ENCODE data around the gene C2orf92. TPM values are rescaled to one million over a fixed set of nuclear protein-coding genes. Genes with fewer than 3 reads are reported as not detected.

The C2orf92 gene
- total and polyA plus RNA-seq, 7 donors: 0.89 to 3.6 (median 1.9) TPM

GRCh38 chr2:97660044-97660774, 9.3 kb upstream of the C2orf92 start:
- no peak for TF ChIP-seq CTCF (IDR thresholded peaks at IDR 0.05)
- H3K9me3 ChIP-seq: no peaks in the 10 kb centered on the region
- no peak overlapping the region for H3K27ac ChIP-seq
- H3K4me3 ChIP-seq: no peak overlapping the region
- intact Hi-C loops (cut with DNase I): loop anchor here in 1 of 2 donors (10.0 kb wide), 1 partner anchor 65 kb away; no protein-coding TSS in a partner anchor
- ATAC-seq (no peak), DNase-seq (no peak)
- peaks cover 24% of the 10 kb centered on the region for H3K4me1 ChIP-seq
- H3K36me3 ChIP-seq (ENCODE audit: insufficient read depth in 1 of 2, low read depth in 1 of 2): peaks cover 10 to 50% of the 10 kb centered on the region in 2 donors
- 90 to 94% (median 92%) methylated on average over 20 of the region's 20 CpGs for WGBS, 3 donors
- no peaks in the 10 kb centered on the region for H3K27me3 ChIP-seq (ENCODE audit: insufficient read depth in 3 of 3, low read length in 2 of 3)

GRCh38 chr2:97660775-97661389, 8.6 kb upstream of the C2orf92 start:
- H3K27me3 ChIP-seq (ENCODE audit: insufficient read depth in 3 of 3, low read length in 2 of 3): no peaks in the 10 kb centered on the region
- no peak for TF ChIP-seq CTCF (IDR thresholded peaks at IDR 0.05)
- 69 to 77% (median 70%) methylated on average over 18 of the region's 18 CpGs for WGBS, 3 donors
- no peaks in the 10 kb centered on the region for H3K9me3 ChIP-seq
- DNase-seq: no peak
- intact Hi-C loops (cut with DNase I): loop anchor here in 1 of 2 donors (10.0 kb wide), 1 partner anchor 66 kb away; no protein-coding TSS in a partner anchor
- no peak overlapping the region for H3K4me3 ChIP-seq
- no peak for ATAC-seq
- H3K27ac ChIP-seq: no peak overlapping the region
- H3K4me1 ChIP-seq: peaks cover 24% of the 10 kb centered on the region
- peaks cover 10 to 44% of the 10 kb centered on the region in 2 donors for H3K36me3 ChIP-seq (ENCODE audit: insufficient read depth in 1 of 2, low read depth in 1 of 2)

GRCh38 chr2:97661927-97662326, 7.6 kb upstream of the C2orf92 start:
- intact Hi-C loops (cut with DNase I): loop anchor here (1.0 to 10.0 kb wide), 3 partner anchors 16 to 67 kb away; partner anchors contain the start of gene COX5B (in 1 of the 2)

GRCh38 chr2:97662386-97662894, 7.1 kb upstream of the C2orf92 start:
- Histone ChIP-seq H3K4me1 (peaks cover 24% of the 10 kb centered on the region), H3K27me3 (ENCODE audit: insufficient read depth in 3 of 3, low read length in 2 of 3) (no peaks in the 10 kb centered on the region), H3K36me3 (ENCODE audit: insufficient read depth in 1 of 2, low read depth in 1 of 2) (peaks cover 10 to 29% of the 10 kb centered on the region in 2 donors), H3K27ac (peak overlapping the region; percentile 98), H3K4me3 (peak overlapping the region; percentile 84), H3K9me3 (no peaks in the 10 kb centered on the region)
- TF ChIP-seq CTCF (IDR thresholded peaks at IDR 0.05): no peak
- 30 to 35% (median 33%) methylated on average over 12 of the region's 12 CpGs for WGBS, 3 donors
- ATAC-seq (no peak), DNase-seq (no peak)
- intact Hi-C loops (cut with DNase I): loop anchor here (1.0 to 10.0 kb wide), 3 partner anchors 16 to 68 kb away; partner anchors contain the start of gene COX5B (in 1 of the 2)

More at GRCh38 chr2:97661927-97662326, 7.6 kb upstream of the C2orf92 start:
- no peak for TF ChIP-seq CTCF (IDR thresholded peaks at IDR 0.05)
- no peaks in the 10 kb centered on the region for H3K27me3 ChIP-seq (ENCODE audit: insufficient read depth in 3 of 3, low read length in 2 of 3)
- H3K27ac ChIP-seq: peak overlapping the region; percentile 98
- H3K36me3 ChIP-seq (ENCODE audit: insufficient read depth in 1 of 2, low read depth in 1 of 2): peaks cover 10 to 34% of the 10 kb centered on the region in 2 donors
- DNase-seq: no peak
- no peak for ATAC-seq
- peak overlapping the region; percentile 84 for H3K4me3 ChIP-seq
- H3K4me1 ChIP-seq: peaks cover 24% of the 10 kb centered on the region
- WGBS, 3 donors: 71 to 84% (median 77%) methylated on average over 6 of the region's 6 CpGs
- H3K9me3 ChIP-seq: no peaks in the 10 kb centered on the region

Data from psoas muscle (tissue), 8 donors.